GM23338 (cell line): Measurements from ENCODE around the gene FHIT. TPM values are rescaled to one million over a fixed set of nuclear protein-coding genes. Genes with fewer than 3 reads are reported as not detected.

Experiments
- ATAC-seq: fragments of 200-7000 bp; cut with Tn5 transposase; 3 replicates; pipeline ENCODE4 v1.9.1; 2020
- DNase-seq: peaks from one replicate; pipeline ENCODE4 v3.0.0-alpha.2; 2015; ENCODE audit warnings: low spot score
- H2AFZ ChIP-seq: fragments of 200-600 bp; sonication (generic); 2 replicates; pipeline ENCODE4 v1.8.0; 2016; ENCODE audit warnings: antibody characterized with exemption, mild to moderate bottlenecking, moderate library complexity
- H3F3A ChIP-seq: fragments of 200-600 bp; sonication (generic); replicated peaks from 2 replicates; pipeline ENCODE4 v1.8.0; 2017; ENCODE audit warnings: antibody characterized with exemption, mixed run types, low read depth
- H3K27ac ChIP-seq: fragments of 200-600 bp; sonication (generic); 2 replicates; pipeline ENCODE4 v1.6.1; 2016; ENCODE audit warnings: low read depth
- H3K27me3 ChIP-seq: fragments of 200-600 bp; sonication (generic); 2 replicates; pipeline ENCODE4 v1.8.0; 2016; ENCODE audit warnings: mild to moderate bottlenecking, mixed run types, moderate library complexity; ENCODE audit not compliant: insufficient read depth
- H3K36me3 ChIP-seq: fragments of 200-600 bp; sonication (generic); 2 replicates; pipeline ENCODE4 v1.8.0; 2016; ENCODE audit warnings: mild to moderate bottlenecking; ENCODE audit not compliant: insufficient read depth
- H3K4me1 ChIP-seq: fragments of 200-600 bp; sonication (generic); 2 replicates; pipeline ENCODE4 v1.8.0; 2016; ENCODE audit warnings: mild to moderate bottlenecking, moderate library complexity; ENCODE audit not compliant: insufficient read depth
- H3K4me2 ChIP-seq: fragments of 200-600 bp; sonication (generic); 2 replicates; pipeline ENCODE4 v1.7.1; 2017; ENCODE audit warnings: mixed run types
- H3K4me3 ChIP-seq: fragments of 200-600 bp; sonication (generic); 2 replicates; pipeline ENCODE4 v1.6.1; 2016; ENCODE audit warnings: mixed run types
- H3K79me2 ChIP-seq: fragments of 200-600 bp; sonication (generic); replicated peaks from 2 replicates; pipeline ENCODE4 v1.8.0; 2017; ENCODE audit warnings: mild to moderate bottlenecking; ENCODE audit not compliant: insufficient read depth
- H3K9me2 ChIP-seq: fragments of 200-600 bp; sonication (generic); 2 replicates; pipeline ENCODE4 v1.8.0; 2017; ENCODE audit not compliant: insufficient read depth
- H4K20me1 ChIP-seq: fragments of 200-600 bp; sonication (generic); replicated peaks from 2 replicates; pipeline ENCODE4 v1.8.0; 2017; ENCODE audit warnings: mild to moderate bottlenecking; ENCODE audit not compliant: insufficient read depth
- H3K27ac Mint-ChIP-seq: 2 replicates; pipeline ENCODE4 v1.8.0; 2020; ENCODE audit warnings: inconsistent platforms, mild to moderate bottlenecking, moderate library complexity, mixed read lengths
- H3K27me3 Mint-ChIP-seq: 3 replicates; pipeline ENCODE4 v1.8.0; 2022; ENCODE audit warnings: low read depth, mild to moderate bottlenecking, moderate library complexity, mixed read lengths, inconsistent platforms; ENCODE audit not compliant: insufficient read depth, poor library complexity
- H3K36me3 Mint-ChIP-seq: 3 replicates; pipeline ENCODE4 v1.8.0; 2021; ENCODE audit warnings: low read depth, mild to moderate bottlenecking, inconsistent platforms, moderate library complexity, mixed read lengths
- H3K4me1 Mint-ChIP-seq: 3 replicates; pipeline ENCODE4 v1.8.0; 2020; ENCODE audit warnings: mild to moderate bottlenecking, inconsistent platforms, mixed read lengths
- H3K4me3 Mint-ChIP-seq: 3 replicates; pipeline ENCODE4 v1.8.0; 2021; ENCODE audit warnings: moderate library complexity, mild to moderate bottlenecking, inconsistent platforms, mixed read lengths
- H3K9me3 Mint-ChIP-seq: 3 replicates; pipeline ENCODE4 v1.8.0; 2020; ENCODE audit warnings: moderate library complexity, mild to moderate bottlenecking, inconsistent platforms, mixed read lengths
- CREB1 ChIP-seq: fragments of 250-450 bp; sonication (Bioruptor Pico); IDR thresholded peaks from 2 replicates; pipeline ENCODE4 v1.5.0; 2020; ENCODE audit warnings: low read depth, mild to moderate bottlenecking, moderate library complexity
- ETS1 ChIP-seq: IDR thresholded peaks from 2 replicates; pipeline ENCODE4 v1.6.1; 2016; ENCODE audit warnings: antibody characterized with exemption
- EZH2 ChIP-seq: fragments of 200-600 bp; sonication (generic); IDR thresholded peaks from one replicate; pipeline ENCODE4 v1.8.0; 2017; ENCODE audit warnings: antibody characterized with exemption, mild to moderate bottlenecking, low read depth; ENCODE audit not compliant: unreplicated experiment
- EZH2phosphoT487 ChIP-seq: fragments of 200-600 bp; sonication (generic); IDR thresholded peaks from one replicate; pipeline ENCODE4 v1.8.1; 2018; ENCODE audit warnings: antibody characterized with exemption; ENCODE audit not compliant: unreplicated experiment
- JUNB ChIP-seq: IDR thresholded peaks from one replicate; pipeline ENCODE4 v1.6.1; 2016; ENCODE audit warnings: antibody characterized with exemption; ENCODE audit not compliant: unreplicated experiment
- NANOG ChIP-seq: IDR thresholded peaks from 2 replicates; pipeline ENCODE4 v1.6.1; 2016; ENCODE audit warnings: antibody characterized with exemption, borderline replicate concordance
- POLR2AphosphoS5 ChIP-seq: IDR thresholded peaks from 2 replicates; pipeline ENCODE4 v1.6.1; 2016; ENCODE audit warnings: antibody characterized with exemption, low read depth
- REST ChIP-seq: IDR thresholded peaks from one replicate; pipeline ENCODE4 v1.6.1; 2018; ENCODE audit warnings: antibody characterized with exemption; ENCODE audit not compliant: unreplicated experiment
- STAT1 ChIP-seq: IDR thresholded peaks from one replicate; pipeline ENCODE4 v1.6.1; 2016; ENCODE audit warnings: antibody characterized with exemption; ENCODE audit not compliant: unreplicated experiment
- ZNF114 ChIP-seq: fragments of 250-450 bp; sonication (Bioruptor Pico); IDR thresholded peaks from 2 replicates; pipeline ENCODE4 v1.5.0; 2020; ENCODE audit warnings: mild to moderate bottlenecking, moderate library complexity
- ZNF331 ChIP-seq: fragments of 250-450 bp; sonication (Bioruptor Pico); IDR thresholded peaks from 2 replicates; pipeline ENCODE4 v1.5.0; 2020; ENCODE audit warnings: low read depth, mild to moderate bottlenecking, moderate library complexity
- polyA plus RNA-seq: library from polyadenylated mRNA; unstranded; fragments of >200 nt; fragmentation: Nextera tagmentation; extraction: Ambion mirVana; gene quantifications from 2 replicates; pipeline ENCODE4 v1.2.1, GENCODE V29; 2016
- total RNA-seq: library from RNA; depleted of rRNA; stranded (reverse); fragments of >200 nt; shearing (Covaris generic); gene quantifications from 2 replicates; pipeline ENCODE4 v1.2.3, GENCODE V29; 2014
- TF ChIP-seq, protein P1 (sequence below), 2 experiments: fragments of 200-600 bp in 1 of 2; sonication (generic) in 1 of 2; conservative IDR thresholded peaks; 2 replicates each; pipeline versions ENCODE4 v1.5.1 to v1.6.1; 2016 to 2017; ENCODE audit warnings: antibody characterized with exemption in 2 of 2, low read depth in 2 of 2, mild to moderate bottlenecking in 2 of 2, moderate library complexity in 1 of 2
- TF ChIP-seq, protein P2 (sequence below): fragments of 250-450 bp; sonication (Bioruptor Pico); IDR thresholded peaks from 2 replicates; pipeline ENCODE4 v1.5.0; 2020; ENCODE audit warnings: mild to moderate bottlenecking, moderate library complexity

FHIT gene
- total and polyA plus RNA-seq, 2 experiments from 2014 or later = 3.0 to 8.3 TPM

DNA sequence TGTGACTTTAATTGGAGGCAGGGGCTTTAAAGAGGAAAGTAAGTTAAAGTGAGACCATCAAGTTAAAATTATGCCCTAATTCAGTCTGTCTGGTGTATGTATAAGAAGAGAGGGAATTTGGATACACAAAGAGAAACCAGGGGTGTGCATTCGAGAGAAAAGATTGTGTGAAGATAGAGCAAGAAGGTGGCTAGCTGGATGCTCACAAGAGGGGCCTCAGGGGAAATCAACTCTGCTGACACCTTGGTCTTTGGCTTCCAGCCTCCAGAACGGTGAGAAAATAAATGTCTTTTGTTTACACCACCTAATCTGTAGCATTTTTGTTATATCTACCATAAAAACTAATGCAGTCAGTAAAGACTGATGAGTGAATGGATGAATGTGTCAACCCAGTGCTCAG lies 1294.1 kb downstream of the FHIT start:
- peaks cover 7% of the 10 kb centered on the region; the same call in 2 of the 3 replicates for H3K4me1 Mint-ChIP-seq
- peaks cover 5% of the 10 kb centered on the region; the same call in 2 of the 3 replicates for H3K9me3 Mint-ChIP-seq
- Histone ChIP-seq H3K27ac (no peak overlapping the region), H3K27me3 (no peaks in the 10 kb centered on the region), H3K9me2 (peaks cover 8% of the 10 kb centered on the region), H4K20me1 (no peaks in the 10 kb centered on the region), H3K4me1 (no peaks in the 10 kb centered on the region), H3K36me3 (no peaks in the 10 kb centered on the region), H3K4me2 (no peak overlapping the region), H2AFZ (no peak overlapping the region), H3K79me2 (no peaks in the 10 kb centered on the region), H3F3A (no peaks in the 10 kb centered on the region), H3K4me3 (no peak overlapping the region)
- no peak for ATAC-seq
- no peak for DNase-seq
- H3K27ac Mint-ChIP-seq = no peak overlapping the region
- peaks cover 3% of the 10 kb centered on the region; the same call in 1 of the 3 replicates for H3K36me3 Mint-ChIP-seq
- TF ChIP-seq EZH2 (no peak), ETS1 (no peak), EZH2phosphoT487 (no peak), POLR2AphosphoS5 (no peak), JUNB (no peak), STAT1 (no peak), NANOG (no peak), ZNF331 (no peak), ZNF114 (no peak), REST (no peak), CREB1 (CRISPR knock-in tag) (no peak)
- TF ChIP-seq, protein P1, sequence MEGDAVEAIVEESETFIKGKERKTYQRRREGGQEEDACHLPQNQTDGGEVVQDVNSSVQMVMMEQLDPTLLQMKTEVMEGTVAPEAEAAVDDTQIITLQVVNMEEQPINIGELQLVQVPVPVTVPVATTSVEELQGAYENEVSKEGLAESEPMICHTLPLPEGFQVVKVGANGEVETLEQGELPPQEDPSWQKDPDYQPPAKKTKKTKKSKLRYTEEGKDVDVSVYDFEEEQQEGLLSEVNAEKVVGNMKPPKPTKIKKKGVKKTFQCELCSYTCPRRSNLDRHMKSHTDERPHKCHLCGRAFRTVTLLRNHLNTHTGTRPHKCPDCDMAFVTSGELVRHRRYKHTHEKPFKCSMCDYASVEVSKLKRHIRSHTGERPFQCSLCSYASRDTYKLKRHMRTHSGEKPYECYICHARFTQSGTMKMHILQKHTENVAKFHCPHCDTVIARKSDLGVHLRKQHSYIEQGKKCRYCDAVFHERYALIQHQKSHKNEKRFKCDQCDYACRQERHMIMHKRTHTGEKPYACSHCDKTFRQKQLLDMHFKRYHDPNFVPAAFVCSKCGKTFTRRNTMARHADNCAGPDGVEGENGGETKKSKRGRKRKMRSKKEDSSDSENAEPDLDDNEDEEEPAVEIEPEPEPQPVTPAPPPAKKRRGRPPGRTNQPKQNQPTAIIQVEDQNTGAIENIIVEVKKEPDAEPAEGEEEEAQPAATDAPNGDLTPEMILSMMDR (conservative IDR thresholded peaks at IDR 0.05; ENCODE audit: low read depth in 2 of 2) = no peak
- TF ChIP-seq, protein P2, sequence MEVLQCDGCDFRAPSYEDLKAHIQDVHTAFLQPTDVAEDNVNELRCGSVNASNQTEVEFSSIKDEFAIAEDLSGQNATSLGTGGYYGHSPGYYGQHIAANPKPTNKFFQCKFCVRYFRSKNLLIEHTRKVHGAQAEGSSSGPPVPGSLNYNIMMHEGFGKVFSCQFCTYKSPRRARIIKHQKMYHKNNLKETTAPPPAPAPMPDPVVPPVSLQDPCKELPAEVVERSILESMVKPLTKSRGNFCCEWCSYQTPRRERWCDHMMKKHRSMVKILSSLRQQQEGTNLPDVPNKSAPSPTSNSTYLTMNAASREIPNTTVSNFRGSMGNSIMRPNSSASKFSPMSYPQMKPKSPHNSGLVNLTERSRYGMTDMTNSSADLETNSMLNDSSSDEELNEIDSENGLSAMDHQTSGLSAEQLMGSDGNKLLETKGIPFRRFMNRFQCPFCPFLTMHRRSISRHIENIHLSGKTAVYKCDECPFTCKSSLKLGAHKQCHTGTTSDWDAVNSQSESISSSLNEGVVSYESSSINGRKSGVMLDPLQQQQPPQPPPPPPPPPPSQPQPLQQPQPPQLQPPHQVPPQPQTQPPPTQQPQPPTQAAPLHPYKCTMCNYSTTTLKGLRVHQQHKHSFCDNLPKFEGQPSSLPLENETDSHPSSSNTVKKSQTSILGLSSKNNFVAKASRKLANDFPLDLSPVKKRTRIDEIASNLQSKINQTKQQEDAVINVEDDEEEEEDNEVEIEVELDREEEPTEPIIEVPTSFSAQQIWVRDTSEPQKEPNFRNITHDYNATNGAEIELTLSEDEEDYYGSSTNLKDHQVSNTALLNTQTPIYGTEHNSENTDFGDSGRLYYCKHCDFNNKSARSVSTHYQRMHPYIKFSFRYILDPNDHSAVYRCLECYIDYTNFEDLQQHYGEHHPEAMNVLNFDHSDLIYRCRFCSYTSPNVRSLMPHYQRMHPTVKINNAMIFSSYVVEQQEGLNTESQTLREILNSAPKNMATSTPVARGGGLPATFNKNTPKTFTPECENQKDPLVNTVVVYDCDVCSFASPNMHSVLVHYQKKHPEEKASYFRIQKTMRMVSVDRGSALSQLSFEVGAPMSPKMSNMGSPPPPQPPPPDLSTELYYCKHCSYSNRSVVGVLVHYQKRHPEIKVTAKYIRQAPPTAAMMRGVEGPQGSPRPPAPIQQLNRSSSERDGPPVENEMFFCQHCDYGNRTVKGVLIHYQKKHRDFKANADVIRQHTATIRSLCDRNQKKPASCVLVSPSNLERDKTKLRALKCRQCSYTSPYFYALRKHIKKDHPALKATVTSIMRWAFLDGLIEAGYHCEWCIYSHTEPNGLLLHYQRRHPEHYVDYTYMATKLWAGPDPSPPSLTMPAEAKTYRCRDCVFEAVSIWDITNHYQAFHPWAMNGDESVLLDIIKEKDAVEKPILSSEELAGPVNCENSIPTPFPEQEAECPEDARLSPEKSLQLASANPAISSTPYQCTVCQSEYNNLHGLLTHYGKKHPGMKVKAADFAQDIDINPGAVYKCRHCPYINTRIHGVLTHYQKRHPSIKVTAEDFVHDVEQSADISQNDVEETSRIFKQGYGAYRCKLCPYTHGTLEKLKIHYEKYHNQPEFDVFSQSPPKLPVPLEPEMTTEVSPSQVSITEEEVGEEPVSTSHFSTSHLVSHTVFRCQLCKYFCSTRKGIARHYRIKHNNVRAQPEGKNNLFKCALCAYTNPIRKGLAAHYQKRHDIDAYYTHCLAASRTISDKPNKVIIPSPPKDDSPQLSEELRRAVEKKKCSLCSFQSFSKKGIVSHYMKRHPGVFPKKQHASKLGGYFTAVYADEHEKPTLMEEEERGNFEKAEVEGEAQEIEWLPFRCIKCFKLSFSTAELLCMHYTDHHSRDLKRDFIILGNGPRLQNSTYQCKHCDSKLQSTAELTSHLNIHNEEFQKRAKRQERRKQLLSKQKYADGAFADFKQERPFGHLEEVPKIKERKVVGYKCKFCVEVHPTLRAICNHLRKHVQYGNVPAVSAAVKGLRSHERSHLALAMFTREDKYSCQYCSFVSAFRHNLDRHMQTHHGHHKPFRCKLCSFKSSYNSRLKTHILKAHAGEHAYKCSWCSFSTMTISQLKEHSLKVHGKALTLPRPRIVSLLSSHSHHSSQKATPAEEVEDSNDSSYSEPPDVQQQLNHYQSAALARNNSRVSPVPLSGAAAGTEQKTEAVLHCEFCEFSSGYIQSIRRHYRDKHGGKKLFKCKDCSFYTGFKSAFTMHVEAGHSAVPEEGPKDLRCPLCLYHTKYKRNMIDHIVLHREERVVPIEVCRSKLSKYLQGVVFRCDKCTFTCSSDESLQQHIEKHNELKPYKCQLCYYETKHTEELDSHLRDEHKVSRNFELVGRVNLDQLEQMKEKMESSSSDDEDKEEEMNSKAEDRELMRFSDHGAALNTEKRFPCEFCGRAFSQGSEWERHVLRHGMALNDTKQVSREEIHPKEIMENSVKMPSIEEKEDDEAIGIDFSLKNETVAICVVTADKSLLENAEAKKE (CRISPR knock-in tag) = no peak
- H3K27me3 Mint-ChIP-seq = peaks cover 5% of the 10 kb centered on the region
- H3K4me3 Mint-ChIP-seq = no peak overlapping the region
